GM21723 (cell line): ENCODE results near the gene LINGO4.

Experiments
- ATAC-seq: cut with Tn5 transposase; IDR thresholded peaks from one replicate; pipeline ENCODE4 v1.9.1; 2021; ENCODE audit warnings: mild to moderate bottlenecking, moderate library complexity; ENCODE audit not compliant: unreplicated experiment

Gene LINGO4

DNA sequence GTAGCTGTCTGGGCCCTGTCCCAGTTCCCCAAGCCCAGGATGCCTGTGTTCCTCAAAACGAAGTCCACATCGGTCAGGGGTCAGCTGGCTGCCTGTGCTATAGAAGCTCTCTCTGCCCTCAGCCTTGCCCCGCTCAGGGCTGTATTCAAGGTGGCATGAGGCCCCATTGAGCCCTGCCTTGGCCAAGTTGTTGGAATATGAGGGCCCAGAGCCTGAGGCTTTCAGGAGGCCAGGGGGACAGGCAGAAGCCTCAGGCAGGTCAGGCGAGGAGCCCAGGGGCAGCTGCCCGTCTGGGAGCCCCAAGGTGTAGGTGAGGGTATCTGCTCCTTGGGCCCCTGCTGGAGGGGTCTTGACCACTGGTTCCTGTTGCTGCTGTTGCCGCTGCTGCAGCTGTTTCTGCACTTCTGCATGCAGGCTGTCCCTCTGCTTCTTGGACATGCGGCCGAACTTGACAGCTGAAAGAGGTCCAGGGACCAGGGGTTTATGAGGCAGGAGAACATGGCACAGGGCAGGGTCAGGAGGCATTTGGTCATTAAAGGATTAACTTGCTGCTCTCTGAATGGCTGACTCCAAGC lies 9.8 kb upstream of the LINGO4 start:
- ATAC-seq: no peak

DNA sequence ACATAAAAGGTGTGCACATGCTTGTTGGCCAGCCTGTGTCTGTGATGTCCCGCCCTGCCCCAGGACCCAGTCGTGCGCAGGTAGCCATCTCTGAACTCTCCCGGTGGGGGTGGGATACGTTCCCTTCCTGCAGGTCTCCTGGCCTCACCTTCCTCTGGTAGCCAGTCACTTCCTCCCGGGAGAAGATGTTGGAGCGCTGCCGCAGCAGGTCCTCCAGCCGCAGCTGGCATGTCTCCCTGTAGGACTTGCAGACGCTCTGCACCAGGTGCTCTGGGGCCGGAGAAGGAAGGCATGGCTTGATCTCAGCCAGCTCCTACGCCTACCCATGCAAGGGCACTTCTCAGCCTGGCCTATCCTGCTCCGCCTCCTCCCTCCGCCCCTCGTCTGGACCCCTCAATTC lies 9.2 kb upstream of the LINGO4 start:
- no peak for ATAC-seq

DNA sequence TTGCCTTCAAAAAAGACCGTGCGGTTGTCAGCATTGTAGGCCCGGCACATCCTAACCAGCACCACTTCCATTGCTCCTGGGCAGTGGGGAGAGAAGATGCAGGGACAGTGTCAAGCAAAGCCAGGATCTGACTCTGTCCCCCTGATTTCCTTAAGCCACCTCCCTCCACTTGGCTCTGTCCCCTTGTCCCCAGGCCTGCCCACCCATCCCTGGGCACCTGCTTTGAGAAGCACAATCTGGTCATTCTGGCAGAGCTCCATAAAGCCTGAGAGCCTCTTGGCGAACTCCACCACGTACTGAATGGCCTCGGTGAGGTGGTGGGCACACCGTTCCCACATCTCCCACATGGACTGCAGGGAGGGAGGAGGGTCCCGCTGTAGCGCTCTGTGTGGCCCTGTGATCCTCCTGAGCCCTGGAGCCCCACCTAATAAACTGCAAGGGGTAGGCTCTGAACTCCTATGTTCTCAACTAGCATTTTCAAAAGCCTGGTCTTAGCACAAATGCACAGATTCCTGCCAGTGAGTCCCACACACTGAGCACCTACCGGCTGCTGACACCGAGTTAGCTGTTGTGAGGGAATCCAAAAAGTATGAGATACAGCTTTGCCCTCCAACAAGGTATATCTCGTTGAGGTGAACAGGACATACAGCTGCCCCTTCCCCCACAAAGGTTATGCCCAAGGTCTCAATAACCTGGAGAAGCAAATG lies 8.2 kb upstream of the LINGO4 start:
- ATAC-seq: no peak

DNA sequence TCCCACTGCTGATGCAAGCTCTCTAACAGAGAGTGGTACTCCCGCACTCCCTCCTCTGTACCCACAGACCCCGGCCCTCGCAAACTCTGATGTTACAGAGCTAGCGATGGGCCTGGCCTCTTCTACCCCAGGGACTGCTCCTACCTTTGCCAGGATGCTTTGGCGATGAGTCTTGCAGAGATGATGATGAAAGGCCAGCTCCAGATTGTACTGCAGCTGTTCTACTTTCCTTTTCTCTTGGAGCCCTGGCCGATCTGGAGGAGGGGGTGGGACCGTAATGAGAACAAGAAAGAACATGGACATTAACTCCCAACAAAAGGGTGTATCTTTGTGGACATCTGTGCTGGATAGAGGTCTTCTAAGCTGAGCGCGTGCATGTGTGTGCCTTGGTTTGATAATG lies 6.0 kb upstream of the LINGO4 start:
- ATAC-seq: no peak

DNA sequence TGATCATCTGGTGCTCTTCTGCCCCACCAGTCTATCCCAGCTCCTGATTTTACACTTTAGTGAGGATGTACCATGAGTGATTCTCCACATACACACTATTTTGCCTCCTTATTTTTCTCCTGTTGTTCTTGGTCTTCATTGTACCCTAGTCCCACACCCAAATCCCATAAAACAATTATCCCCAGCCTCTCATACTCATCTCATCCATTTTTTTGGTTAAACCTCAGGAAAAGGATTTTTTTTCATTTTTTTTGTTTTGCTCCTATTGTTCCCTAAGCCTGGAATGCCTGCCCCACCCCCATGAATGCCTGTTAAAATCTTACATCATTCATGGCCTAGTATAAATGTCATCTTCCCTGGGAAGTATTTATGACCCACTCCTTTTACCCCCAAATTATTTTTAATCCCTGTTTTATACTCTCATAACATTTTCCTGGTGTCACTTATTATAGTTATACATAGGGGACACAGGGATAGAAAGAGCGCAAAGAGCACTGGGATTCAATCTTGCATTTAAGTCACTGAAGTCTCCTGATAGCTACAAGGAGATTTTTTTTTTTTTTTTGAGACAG lies 4.9 kb upstream of the LINGO4 start:
- no peak for ATAC-seq

DNA sequence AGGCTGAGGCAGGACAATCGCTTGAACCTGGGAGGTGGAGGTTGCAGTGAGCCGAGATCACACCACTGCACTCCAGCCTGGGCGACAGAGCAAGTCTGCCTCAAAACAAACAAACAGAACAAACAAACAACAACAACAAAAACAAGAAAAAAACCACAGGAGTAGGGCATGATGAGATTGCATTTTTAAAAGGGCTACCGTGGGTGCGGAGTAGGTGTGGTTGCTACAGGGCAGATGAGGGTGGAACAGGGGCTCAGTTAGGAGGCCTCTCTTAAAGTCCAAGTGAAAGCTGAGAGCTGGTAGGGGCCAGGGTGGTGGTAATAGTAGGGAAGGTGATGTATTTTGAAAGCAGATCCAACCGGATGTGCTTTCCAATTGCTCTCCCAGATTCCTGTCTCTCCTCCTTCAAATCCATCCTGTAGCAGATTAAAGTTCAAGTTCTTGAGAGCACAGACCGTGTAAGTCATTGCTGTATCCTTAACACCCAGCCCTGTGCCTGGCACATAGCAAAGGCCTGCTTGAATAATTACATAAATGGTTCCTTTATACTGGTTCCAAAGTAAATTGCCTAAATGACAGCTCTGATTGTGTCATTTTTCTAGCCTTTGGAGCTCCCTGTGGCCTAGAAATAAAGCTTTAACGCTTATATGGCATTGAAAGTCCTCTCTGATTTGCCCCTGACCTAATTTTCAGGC lies 4.2 kb upstream of the LINGO4 start:
- ATAC-seq: no peak

DNA sequence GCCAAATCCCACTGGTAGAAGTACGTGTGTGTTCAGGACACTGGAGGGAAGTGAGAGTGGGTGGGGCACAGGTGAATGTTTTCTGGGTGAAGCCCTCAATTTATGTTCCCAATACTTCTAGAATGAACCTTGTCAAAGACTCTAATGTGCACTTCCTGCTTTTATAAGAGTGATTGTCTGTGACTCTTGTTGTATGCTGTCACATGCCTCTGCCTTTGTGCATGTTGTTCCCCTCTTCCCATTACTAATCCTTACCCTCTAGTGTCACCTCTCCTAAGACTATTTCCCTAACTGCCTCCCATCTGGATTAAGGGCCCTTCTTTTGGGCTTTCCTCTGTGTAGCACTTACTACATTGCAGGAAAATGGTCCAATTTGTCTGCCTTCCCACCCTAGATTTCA lies 2.5 kb upstream of the LINGO4 start:
- no peak for ATAC-seq

DNA sequence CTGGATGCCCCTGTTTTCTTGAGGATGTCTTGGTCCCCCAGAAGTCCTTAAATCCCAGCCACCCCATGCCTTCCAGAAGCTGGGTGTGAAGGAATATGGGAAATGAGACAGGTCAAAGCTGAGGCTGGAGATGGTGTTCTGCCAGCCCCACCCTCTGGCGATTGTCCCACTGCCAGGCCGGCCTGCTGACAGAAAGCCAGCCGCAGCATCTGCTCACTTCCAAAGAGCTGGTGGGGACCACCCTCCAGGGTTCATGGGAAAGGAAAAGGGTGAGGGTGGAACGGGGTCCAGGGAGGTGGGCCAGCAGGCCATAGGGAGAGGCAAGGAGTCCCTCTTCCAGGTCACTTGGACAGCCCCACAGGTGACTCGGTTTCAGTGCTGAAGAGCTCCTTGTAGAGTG lies 1.9 kb upstream of the LINGO4 start:
- no peak for ATAC-seq

DNA sequence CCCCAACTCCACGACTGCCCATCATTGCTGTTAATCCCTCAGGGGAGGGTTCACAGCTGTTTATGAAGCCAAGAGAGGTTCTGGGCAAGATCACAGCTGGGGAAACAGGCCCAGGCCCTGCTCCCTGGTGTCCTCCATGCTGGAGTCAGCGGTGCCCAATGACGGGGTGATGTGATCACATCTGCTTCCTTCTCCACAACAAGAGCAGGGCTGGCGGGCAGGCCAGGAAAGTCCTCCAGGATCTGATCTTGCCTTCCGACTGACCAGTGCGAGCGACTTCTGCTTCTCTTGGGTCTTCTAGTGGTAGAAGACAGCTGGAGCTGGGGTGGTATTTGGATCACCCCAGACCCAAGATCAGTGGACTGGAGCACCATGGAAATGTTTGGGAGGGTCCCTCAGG lies 951 bp upstream of the LINGO4 start:
- ATAC-seq: no peak

DNA sequence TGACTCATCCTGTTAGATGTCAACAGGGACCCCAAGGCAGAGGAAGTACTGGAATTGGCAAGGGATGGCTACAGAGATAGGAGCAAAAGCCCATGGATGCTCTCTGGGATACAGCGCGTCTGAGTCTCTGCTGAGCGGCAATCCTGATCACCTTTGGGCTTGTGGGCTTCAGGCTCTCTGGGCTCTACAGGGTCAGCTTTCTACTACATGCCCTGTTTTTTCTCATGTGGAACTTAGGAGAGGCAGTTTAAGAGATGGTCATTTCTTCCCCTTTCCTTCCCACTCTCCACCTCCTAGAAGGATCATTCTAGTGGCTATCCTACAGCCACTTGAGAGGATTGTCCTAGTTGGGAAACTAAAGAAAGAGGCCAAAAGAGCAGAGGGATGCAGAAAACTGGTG lies 1.3 kb downstream of the LINGO4 start:
- ATAC-seq: no peak

DNA sequence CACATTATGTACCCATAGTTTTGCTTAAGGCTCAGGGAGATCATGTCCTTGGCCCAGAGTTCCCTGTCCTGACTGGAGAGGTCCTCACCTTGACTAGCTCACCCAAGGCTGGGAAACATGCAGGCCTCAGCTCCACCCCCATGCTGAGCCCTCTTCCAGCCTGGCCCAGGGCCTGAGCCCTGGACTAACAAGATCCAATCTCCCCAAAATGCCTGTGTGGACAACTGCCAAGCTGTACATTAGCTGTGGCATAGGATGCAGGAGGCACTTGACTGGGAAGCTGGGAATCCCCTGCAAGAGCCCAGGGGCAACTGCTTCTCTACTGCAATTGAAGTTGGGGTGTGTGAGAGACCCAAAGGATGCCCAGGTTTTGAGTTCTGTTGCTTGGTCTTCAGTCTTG lies 2.1 kb downstream of the LINGO4 start:
- no peak for ATAC-seq

DNA sequence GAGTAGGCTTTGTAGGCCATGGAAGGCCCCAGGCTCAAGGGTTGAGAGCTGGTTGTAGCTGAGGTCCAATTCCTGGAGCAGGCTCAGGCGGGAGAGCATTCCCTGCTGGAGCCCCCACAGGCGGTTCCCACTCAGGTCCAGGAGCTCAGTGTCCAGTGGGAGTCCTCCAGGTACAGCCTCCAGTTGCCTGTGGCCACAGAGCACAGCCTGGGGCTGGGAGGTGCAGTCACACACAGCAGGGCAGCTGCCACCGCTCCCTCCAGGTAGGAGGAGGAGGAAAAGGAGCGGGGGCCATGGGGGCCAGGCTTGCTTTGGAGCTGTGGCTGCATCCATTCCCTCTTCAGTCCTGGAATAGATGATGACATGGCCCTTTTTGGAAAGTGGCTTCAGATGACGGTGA lies 2.8 kb downstream of the LINGO4 start:
- no peak for ATAC-seq

DNA sequence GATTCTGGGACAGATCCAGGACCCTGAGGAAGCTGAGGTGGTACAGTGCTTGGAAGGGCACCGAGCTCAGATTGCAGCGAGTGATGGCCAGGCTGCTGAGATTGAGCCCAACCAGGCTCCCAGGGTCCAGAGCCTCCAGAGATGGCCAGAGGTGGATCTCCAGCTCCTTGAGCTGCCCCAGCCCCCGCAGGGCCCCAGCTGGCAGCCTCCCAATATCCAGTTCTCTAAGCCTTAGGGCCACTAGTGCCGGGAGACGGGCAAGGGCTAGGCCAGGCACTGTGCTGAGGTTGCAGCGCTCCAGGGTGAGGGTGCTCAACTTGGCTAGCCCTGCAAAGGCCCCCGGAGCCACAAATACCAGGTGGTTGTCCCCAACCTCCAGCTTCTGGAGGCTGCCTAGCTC lies 3.4 kb downstream of the LINGO4 start:
- ATAC-seq: no peak

DNA sequence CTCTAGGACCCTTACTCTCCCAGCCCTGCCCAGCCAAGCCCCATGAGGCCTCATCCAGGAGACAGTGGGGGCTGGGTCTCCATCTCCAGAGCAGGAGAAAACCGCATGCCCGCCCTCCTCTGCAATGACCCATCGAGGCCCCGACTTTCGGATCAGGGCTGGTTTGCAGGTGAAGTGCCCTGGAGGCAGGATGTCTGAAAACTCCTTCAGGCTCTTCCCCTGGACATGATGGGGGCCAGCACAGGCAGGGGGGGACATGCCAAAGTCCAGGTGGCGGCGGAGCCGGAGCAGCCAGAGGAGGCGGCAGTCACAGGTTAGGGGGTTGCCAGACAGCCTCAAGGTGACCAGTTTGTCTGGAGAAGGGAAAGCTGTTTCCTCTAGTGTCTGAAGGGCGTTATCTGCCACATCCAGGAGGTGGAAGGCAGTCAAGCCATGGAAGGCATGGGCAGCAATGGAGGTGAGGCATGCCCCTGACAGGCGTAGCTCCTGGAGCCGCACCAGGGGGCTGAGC lies 3.9 kb downstream of the LINGO4 start:
- no peak for ATAC-seq

DNA sequence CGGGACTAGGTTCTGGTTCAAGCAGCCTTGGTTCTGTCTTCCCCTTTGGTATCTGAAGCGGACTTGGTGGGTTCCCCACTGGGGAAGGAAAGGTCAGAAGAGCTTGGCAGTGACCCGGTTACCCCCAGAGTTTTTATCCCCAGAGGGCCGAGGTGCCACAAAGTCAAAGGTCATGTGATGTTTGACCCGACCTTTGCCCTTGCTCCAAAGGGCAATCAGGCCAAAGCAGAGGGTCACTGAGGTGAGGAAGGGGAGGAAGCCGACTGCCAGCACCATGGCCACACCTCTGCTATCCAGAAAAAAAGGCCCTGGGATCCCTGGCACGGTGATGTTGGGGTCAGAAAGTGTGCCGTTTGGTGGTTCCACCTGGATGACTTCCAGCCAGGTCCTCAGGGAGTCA lies 4.4 kb downstream of the LINGO4 start:
- no peak for ATAC-seq

DNA sequence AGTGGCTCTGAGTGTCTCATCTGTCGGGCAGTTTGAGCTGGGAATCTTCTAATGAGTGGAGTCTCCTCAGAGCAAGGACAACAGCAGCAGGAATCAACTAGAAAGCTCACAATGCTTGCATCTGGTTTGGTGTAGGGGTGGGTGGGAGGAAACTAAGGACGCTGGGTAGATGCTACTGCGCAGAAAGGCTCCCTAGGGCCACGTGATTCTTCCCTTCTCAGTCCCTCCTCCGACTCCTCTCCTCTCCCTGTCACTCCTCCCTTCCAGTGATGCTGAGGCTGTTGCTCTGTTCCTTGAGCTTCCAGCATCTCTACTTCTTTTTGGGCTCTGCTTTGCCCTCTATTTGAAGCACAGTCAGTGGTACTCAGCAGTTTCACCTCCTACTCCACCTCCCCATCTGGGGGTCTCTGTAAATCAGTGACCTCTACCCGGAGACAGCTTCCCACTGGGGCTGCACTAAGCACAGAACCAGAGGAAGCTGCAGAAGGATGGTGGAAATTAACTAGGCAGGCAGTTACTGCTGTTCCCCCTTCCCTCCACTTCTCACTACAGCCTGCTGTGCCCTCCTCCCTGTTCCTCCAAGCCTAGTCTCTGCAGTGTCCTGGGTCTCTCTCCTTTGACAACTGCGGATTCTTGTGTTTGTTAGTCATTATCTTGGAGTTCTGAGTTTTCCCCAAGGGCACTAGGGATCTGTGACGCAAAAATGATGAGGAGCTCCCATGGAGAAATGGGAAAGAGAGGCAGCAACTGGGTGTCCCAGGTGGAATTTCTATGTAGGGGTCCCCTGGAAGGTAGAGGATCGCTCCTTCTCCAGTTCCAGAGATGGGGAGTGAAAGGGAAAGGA lies 5.8 kb downstream of the LINGO4 start:
- no peak for ATAC-seq

DNA sequence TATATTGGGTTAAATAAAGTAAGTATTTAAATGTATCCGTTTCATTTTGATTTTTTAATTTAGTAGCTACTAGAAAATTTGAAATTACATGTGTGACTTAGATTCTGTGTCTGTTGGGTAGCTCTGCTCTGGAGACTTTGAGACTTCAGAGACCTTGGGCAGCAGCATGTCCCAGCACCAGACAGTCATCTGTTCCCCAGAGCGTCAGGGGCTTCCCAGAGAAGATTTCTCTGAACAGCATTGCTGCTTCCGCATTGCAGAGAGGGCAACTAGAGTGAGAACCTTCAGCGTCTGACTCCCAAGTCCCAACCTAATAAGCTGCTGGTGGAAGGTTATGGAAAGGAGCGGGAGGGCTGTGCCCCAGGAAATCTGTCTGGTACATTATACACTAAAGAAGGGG lies 6.6 kb downstream of the LINGO4 start:
- ATAC-seq: no peak

DNA sequence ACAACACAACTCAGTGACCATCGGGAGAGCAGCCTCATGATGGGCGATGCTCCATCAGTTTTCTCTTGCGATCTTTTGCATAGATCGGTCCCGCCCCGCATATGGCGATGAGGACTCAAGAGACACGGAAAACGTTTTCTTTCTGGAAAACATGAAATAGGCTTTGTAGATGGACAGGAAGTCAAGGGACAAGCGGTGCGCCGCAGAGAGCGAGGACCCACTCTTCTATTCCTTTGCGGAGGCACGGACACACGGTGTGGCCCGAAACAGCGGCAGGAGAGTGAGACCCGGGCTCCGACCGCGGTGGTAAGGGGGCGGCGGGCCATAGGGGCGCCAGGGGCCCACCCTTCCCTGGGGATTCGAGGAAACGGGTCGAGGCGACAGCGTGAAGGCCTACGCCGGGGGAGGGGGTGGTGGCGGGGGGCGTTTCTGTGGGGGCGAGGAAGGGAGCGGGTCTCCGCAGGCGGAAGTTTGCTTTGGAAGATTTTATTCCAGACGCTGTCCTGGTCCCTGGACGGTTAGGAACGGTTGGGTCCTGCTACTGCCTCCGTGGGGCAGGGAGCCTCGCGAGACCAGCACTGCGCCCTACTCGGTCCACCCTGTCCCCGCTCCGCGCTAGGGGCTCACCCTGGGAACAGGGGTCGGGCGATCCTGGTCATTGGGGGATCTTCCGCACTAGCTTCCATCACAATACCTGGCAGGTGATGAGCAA lies 14.1 kb downstream of the LINGO4 start:
- ATAC-seq: no peak

DNA sequence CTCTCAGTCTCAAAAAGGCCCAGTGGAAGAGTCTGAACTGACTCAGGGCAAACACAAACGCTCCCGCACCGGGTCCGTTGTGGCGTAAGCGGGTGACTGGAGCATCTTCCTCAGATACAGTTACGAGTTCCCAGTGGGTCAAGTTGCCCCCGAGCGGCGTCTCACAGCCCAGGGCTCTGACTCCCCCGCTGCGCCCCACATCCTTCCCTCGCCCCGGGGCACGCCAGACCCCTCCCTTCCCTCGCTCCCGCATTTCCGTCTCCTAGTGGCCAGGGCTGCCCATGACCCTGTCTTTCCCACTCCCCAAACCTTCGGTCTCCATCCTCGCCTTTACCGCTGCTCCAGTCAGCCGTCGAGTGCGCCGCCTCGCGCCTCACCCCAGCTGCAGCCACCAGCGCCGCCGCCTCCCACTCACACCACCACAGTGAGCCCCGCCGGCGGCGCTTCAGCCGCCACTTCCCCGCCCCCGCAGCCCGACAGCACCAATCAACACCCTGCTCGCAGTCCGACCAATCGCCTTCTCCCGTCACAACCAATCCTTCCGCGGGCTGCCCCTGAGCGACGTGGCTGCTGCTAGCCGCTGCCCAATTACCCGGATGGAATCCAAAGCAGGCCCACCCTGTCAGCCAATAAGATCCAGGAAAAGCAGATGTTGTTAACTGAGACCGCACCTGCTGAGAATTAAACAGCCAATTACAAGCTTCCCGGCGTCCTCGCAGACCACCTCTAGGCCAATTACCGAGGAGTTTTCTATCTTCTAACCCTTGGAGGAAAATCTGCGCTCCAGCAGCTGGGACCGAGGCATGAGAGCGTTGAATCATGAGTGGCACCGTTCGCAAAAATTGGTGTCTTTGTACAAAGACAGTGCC lies 14.9 kb downstream of the LINGO4 start, which contains the start of gene TDRKH:
TSS of gene TDRKH (minus strand) at position 430 of the 869 bp plus-strand sequence. CDS start 7,478 bp downstream, outside the sequence.
- ATAC-seq: peak; percentile 96
